ENCODE results near the gene HHIPL1. TPM values are rescaled to one million over a fixed set of nuclear protein-coding genes. Genes with fewer than 3 reads are reported as not detected.

Gene HHIPL1
- total RNA-seq, 1 experiment from 2014 or later = 2.1 TPM

- no peak for DNase-seq (ENCODE audit: low read depth, low spot score)
- in situ Hi-C loops (cut with HindIII; ENCODE audit: low pct_unique_long_range_greater_than_20kb, low sequenced_read_pairs) (no loop called here), intact Hi-C loops (cut with micrococcal nuclease; ENCODE audit: unreplicated experiment) (no loop called here)
- no peaks in the 10 kb centered on the region for H3K4me1 ChIP-seq (ENCODE audit: control insufficient read depth, insufficient read depth, low read length)
- H3K27ac ChIP-seq (ENCODE audit: low read length) = no peak overlapping the region
- no peaks in the 10 kb centered on the region for H3K9me3 ChIP-seq (ENCODE audit: control insufficient read depth, insufficient read depth, low read depth, low read length)
- H3K27me3 ChIP-seq (ENCODE audit: control insufficient read depth, insufficient read depth, low read length) = no peaks in the 10 kb centered on the region
- H3K36me3 ChIP-seq (ENCODE audit: control insufficient read depth, insufficient read depth, low read length) = no peaks in the 10 kb centered on the region
- BruUV-seq (replicated peaks) = no TSS peak
- ChIA-PET POLR2A (no interaction called here), CTCF (no interaction called here)
- no peak overlapping the region for H3K4me3 ChIP-seq (ENCODE audit: low read depth in 2 of 2, low read length in 2 of 2)
- no peak for ATAC-seq
- TF ChIP-seq POLR2AphosphoS5 (IDR thresholded peaks at IDR 0.05; ENCODE audit: low read depth, low read length) (no peak), SIN3A (IDR thresholded peaks at IDR 0.05; ENCODE audit: borderline replicate concordance, insufficient read depth, low read depth, low read length) (no peak), REST (IDR thresholded peaks at IDR 0.05; ENCODE audit: insufficient read depth in 1 of 2, low read depth in 2 of 2, low read length in 1 of 2) (no peak), CTCF (IDR thresholded peaks at IDR 0.05) (no peak), TCF7L2 (IDR thresholded peaks at IDR 0.05; ENCODE audit: low read depth, low read length) (no peak)
Measured at GRCh38 chr14:99720941-99721791, 76.2 kb downstream of the HHIPL1 start.

DNA sequence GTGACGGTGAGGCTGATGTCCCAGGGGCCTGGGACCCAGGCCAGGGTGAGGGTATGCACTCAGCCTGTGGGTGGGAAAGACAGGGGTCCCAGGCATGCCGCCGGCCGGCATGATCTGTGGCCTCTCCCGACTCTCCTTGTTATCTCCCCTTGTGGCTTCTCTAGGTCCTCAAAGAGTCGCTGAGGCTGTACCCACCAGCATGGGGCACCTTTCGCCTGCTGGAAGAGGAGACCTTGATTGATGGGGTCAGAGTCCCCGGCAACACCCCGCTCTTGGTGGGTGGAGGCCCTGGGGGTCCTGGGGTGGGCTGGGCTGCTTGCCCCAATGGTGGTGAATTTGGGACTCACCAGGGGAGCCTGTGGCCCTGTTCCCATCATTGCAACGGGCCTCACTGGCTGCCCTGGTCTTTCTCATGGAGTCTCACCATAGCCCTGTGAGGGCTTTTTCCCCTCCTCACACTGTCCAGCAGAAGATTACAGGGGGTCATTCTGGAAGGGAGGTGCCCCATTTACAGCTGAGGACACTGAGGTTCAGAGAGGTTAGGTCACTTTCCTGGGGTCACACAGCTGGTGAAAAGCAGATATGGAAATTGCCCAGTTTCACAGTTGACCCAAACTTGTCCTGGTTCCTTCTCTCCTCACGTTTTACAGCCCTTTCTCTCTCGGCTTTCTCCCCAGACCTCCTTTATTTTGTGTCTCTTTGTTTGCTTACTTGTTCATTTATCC, 77.0 kb downstream of the HHIPL1 start:
- no TSS peak for BruUV-seq (replicated peaks)
- intact Hi-C loops (cut with micrococcal nuclease; ENCODE audit: unreplicated experiment) = no loop called here
- ATAC-seq = no peak
- no peak for TF ChIP-seq REST (IDR thresholded peaks at IDR 0.05; ENCODE audit: insufficient read depth in 1 of 2, low read depth in 2 of 2, low read length in 1 of 2)
- TF ChIP-seq SIN3A (IDR thresholded peaks at IDR 0.05; ENCODE audit: borderline replicate concordance, insufficient read depth, low read depth, low read length) = no peak
- no peak for TF ChIP-seq POLR2AphosphoS5 (IDR thresholded peaks at IDR 0.05; ENCODE audit: low read depth, low read length)
- TF ChIP-seq CTCF (IDR thresholded peaks at IDR 0.05) = no peak
- TF ChIP-seq TCF7L2 (IDR thresholded peaks at IDR 0.05; ENCODE audit: low read depth, low read length) = no peak
- Histone ChIP-seq H3K36me3 (ENCODE audit: control insufficient read depth, insufficient read depth, low read length) (no peaks in the 10 kb centered on the region), H3K4me1 (ENCODE audit: control insufficient read depth, insufficient read depth, low read length) (no peaks in the 10 kb centered on the region), H3K9me3 (ENCODE audit: control insufficient read depth, insufficient read depth, low read depth, low read length) (no peaks in the 10 kb centered on the region), H3K27ac (ENCODE audit: low read length) (no peak overlapping the region), H3K4me3 (ENCODE audit: low read depth in 2 of 2, low read length in 2 of 2) (no peak overlapping the region), H3K27me3 (ENCODE audit: control insufficient read depth, insufficient read depth, low read length) (no peaks in the 10 kb centered on the region)
- ChIA-PET CTCF (no interaction called here), POLR2A (no interaction called here)
- in situ Hi-C loops (cut with HindIII; ENCODE audit: low pct_unique_long_range_greater_than_20kb, low sequenced_read_pairs) = no loop called here
- no peak for DNase-seq (ENCODE audit: low read depth, low spot score)
